HPDE6-E6E7 (cell line): Measurements from ENCODE around the gene MYLK4.

Experiments used
- DNase-seq: peaks from one replicate; pipeline ENCODE4 v3.0.0; 2011; ENCODE audit warnings: missing footprints; ENCODE audit errors: extremely low spot score

The MYLK4 gene

GRCh38 chr6:2633736-2634135, 117.0 kb downstream of the MYLK4 start:
- DNase-seq, result no peak

- no peak for DNase-seq
Observed at GRCh38 chr6:2632976-2633584, 117.6 kb downstream of the MYLK4 start.

GRCh38 chr6:2632368-2632767, 118.4 kb downstream of the MYLK4 start:
- no peak for DNase-seq

GRCh38 chr6:2630891-2631571, 119.7 kb downstream of the MYLK4 start:
- DNase-seq, result peak; percentile 46

GRCh38 chr6:2630359-2630758, 120.4 kb downstream of the MYLK4 start:
- peak; percentile 91 for DNase-seq

- DNase-seq, result no peak
Observed at GRCh38 chr6:2626401-2626800, 124.3 kb downstream of the MYLK4 start.

- no peak for DNase-seq
Observed at GRCh38 chr6:2625581-2625980, 125.1 kb downstream of the MYLK4 start.

- DNase-seq, result no peak
Observed at GRCh38 chr6:2624177-2624576, 126.5 kb downstream of the MYLK4 start.

- no peak for DNase-seq
Observed at GRCh38 chr6:2623295-2623694, 127.4 kb downstream of the MYLK4 start.

GRCh38 chr6:2622671-2623070, 128.1 kb downstream of the MYLK4 start:
- DNase-seq, result no peak

GRCh38 chr6:2619651-2620050, 131.1 kb downstream of the MYLK4 start:
- DNase-seq, result no peak

GRCh38 chr6:2617729-2618128, 133.0 kb downstream of the MYLK4 start:
- DNase-seq, result no peak

GRCh38 chr6:2616811-2617210, 133.9 kb downstream of the MYLK4 start:
- DNase-seq, result no peak

GRCh38 chr6:2615251-2615650, 135.5 kb downstream of the MYLK4 start:
- no peak for DNase-seq

GRCh38 chr6:2614846-2615245, 135.9 kb downstream of the MYLK4 start:
- no peak for DNase-seq

- no peak for DNase-seq
Observed at GRCh38 chr6:2614155-2614554, 136.6 kb downstream of the MYLK4 start.
